ENCODE measurements around the gene CLUH.
"Not testable (repeated sequence)": the region's sequence is repeated elsewhere in the genome, so short reads cannot be mapped to it uniquely, and the experiment has no call there.

The CLUH gene

GRCh38 chr17:2681650-2682049 lies 29.9 kb downstream of the CLUH start:
- no peak for TF ChIP-seq CTCF (IDR thresholded peaks at IDR 0.05; ENCODE audit: borderline replicate concordance, control extremely low read depth, extremely low read depth, insufficient read depth, missing control alignments)
- no peak for DNase-seq (ENCODE audit: low spot score)
- in situ Hi-C loops (cut with MboI; ENCODE audit: low sequenced_read_pairs, unreplicated experiment): no loop called here

- TF ChIP-seq CTCF (IDR thresholded peaks at IDR 0.05; ENCODE audit: borderline replicate concordance, control extremely low read depth, extremely low read depth, insufficient read depth, missing control alignments): no peak
- no peak for DNase-seq (ENCODE audit: low spot score)
- in situ Hi-C loops (cut with MboI; ENCODE audit: low sequenced_read_pairs, unreplicated experiment): no loop called here
Measured at GRCh38 chr17:2680961-2681360, 30.6 kb downstream of the CLUH start.

GRCh38 chr17:2679247-2679646 lies 32.3 kb downstream of the CLUH start:
- DNase-seq (ENCODE audit: low spot score); in situ Hi-C loops (cut with MboI; ENCODE audit: low sequenced_read_pairs, unreplicated experiment): not testable (repeated sequence)

GRCh38 chr17:2672026-2672425 lies 39.5 kb downstream of the CLUH start:
- in situ Hi-C loops (cut with MboI; ENCODE audit: low sequenced_read_pairs, unreplicated experiment): no loop called here
- no peak for DNase-seq (ENCODE audit: low spot score)
- no peak for TF ChIP-seq CTCF (IDR thresholded peaks at IDR 0.05; ENCODE audit: borderline replicate concordance, control extremely low read depth, extremely low read depth, insufficient read depth, missing control alignments)

- in situ Hi-C loops (cut with MboI; ENCODE audit: low sequenced_read_pairs, unreplicated experiment); DNase-seq (ENCODE audit: low spot score): not testable (repeated sequence)
Measured at GRCh38 chr17:2660410-2660809, 51.2 kb downstream of the CLUH start.

- in situ Hi-C loops (cut with MboI; ENCODE audit: low sequenced_read_pairs, unreplicated experiment); DNase-seq (ENCODE audit: low spot score): not testable (repeated sequence)
Measured at GRCh38 chr17:2659337-2659736, 52.2 kb downstream of the CLUH start.

- no peak for TF ChIP-seq CTCF (IDR thresholded peaks at IDR 0.05; ENCODE audit: borderline replicate concordance, control extremely low read depth, extremely low read depth, insufficient read depth, missing control alignments)
- no peak for DNase-seq (ENCODE audit: low spot score)
- in situ Hi-C loops (cut with MboI; ENCODE audit: low sequenced_read_pairs, unreplicated experiment): no loop called here
Measured at GRCh38 chr17:2656283-2656682, 55.3 kb downstream of the CLUH start.

- no peak for TF ChIP-seq CTCF (IDR thresholded peaks at IDR 0.05; ENCODE audit: borderline replicate concordance, control extremely low read depth, extremely low read depth, insufficient read depth, missing control alignments)
- in situ Hi-C loops (cut with MboI; ENCODE audit: low sequenced_read_pairs, unreplicated experiment): no loop called here
- DNase-seq (ENCODE audit: low spot score): no peak
Measured at GRCh38 chr17:2655546-2655945, 56.0 kb downstream of the CLUH start.

- in situ Hi-C loops (cut with MboI; ENCODE audit: low sequenced_read_pairs, unreplicated experiment): not testable (repeated sequence)
Measured at GRCh38 chr17:2652911-2653310, 58.7 kb downstream of the CLUH start.

More at GRCh38 chr17:2652911-2653310, 58.7 kb downstream of the CLUH start:
- not testable (repeated sequence) for DNase-seq (ENCODE audit: low spot score)

All from GM13976 (cell line).